VCaP (cell line): Measurements from ENCODE around the gene ARHGAP8.
"Not testable (repeated sequence)": the region's sequence is repeated elsewhere in the genome, so short reads cannot be mapped to it uniquely, and the experiment has no call there.

ENCODE experiments used
- H3K27ac ChIP-seq: fragments of 450-650 bp; 2 replicates; pipeline ENCODE4 v1.5.1; 2017
- TF ChIP-seq, protein P1 (sequence below): fragments of 450-650 bp; conservative IDR thresholded peaks from 2 replicates; pipeline ENCODE4 v1.5.1; 2017; ENCODE audit warnings: mild to moderate bottlenecking, moderate library complexity

ARHGAP8 gene

GRCh38 chr22:44894321-44894720, 141.9 kb downstream of the ARHGAP8 start:
- TF ChIP-seq, protein P1, sequence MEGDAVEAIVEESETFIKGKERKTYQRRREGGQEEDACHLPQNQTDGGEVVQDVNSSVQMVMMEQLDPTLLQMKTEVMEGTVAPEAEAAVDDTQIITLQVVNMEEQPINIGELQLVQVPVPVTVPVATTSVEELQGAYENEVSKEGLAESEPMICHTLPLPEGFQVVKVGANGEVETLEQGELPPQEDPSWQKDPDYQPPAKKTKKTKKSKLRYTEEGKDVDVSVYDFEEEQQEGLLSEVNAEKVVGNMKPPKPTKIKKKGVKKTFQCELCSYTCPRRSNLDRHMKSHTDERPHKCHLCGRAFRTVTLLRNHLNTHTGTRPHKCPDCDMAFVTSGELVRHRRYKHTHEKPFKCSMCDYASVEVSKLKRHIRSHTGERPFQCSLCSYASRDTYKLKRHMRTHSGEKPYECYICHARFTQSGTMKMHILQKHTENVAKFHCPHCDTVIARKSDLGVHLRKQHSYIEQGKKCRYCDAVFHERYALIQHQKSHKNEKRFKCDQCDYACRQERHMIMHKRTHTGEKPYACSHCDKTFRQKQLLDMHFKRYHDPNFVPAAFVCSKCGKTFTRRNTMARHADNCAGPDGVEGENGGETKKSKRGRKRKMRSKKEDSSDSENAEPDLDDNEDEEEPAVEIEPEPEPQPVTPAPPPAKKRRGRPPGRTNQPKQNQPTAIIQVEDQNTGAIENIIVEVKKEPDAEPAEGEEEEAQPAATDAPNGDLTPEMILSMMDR: no peak
- no peak overlapping the region for H3K27ac ChIP-seq

- H3K27ac ChIP-seq: no peak overlapping the region
- TF ChIP-seq, protein P1: no peak
These were observed 142.4 kb downstream of the ARHGAP8 start for GRCh38 chr22:44894782-44895181.

DNA sequence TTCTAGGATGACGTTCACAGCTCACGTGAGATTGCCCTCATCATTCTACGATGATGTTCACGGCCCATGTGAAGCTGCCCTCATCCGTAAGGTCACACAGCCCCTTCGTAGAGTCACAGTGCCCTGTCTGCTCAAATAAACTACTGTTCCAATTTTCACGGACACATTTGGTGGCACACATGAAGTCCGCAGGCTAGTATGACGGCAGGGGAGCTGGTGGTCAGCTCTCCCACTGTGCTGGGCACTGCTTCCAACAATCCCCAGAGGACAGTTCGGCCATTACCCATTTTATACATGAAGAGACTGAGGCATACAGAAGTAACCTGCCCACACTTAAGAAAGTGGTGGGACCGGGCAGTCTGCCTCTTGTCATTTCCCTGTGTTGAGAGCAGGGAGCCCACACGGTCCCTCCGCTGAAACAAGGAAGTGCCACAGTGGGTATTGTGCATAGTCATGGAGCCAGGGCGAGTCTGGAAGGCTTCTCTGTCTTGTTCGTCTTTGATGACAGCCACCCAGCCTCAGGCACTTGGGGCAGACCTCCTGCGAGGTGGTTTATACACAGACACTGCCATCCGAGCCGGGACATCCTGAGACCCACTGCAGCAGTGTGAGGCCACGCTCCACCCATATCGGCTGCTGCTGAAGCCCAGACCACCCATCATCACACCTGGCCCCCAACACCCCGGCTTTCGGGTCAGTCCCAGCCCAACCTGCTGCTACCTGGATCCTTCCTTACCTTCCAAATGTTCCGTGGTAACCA, 143.1 kb downstream of the ARHGAP8 start:
- TF ChIP-seq, protein P1: no peak
- no peak overlapping the region for H3K27ac ChIP-seq

DNA sequence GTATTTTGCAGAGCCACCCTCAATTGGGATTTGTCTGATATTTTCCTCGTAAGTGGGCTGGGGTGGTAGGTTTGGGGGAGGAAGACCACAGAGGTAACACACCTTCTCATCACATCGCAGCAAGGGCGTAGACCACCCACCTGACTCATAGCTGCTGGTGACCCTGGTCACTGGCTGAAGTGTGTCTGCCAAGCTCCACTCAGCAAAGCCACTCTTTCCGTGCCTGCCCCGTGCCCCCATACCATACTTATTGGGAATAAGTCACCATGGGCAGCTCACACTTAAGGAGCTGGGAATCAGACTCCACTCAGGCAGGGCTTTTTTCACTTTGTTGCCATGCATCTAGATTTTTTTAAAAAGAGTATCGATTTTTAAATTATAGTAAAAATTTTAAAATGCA, 145.9 kb downstream of the ARHGAP8 start:
- TF ChIP-seq, protein P1: no peak
- H3K27ac ChIP-seq: no peak overlapping the region

DNA sequence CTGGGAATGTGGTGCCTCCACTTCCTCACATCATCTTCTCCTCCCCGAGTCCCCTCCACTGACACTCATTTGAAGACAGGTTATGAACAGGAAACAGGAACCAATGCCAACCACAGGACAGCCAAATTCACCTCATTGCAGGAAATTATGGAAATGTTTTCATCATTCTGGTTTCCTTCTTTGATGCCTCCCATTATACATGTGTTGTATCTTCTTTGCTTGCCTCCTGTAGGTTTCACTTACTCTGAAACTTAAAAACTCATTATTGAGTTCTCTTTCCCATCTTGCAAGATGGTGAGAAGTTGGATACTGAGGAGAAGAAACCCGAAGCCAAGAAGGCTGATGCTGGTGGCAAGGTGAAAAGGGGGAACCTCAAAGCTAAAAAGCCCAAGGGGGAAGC, 148.9 kb downstream of the ARHGAP8 start:
- TF ChIP-seq, protein P1: no peak
- no peak overlapping the region for H3K27ac ChIP-seq

DNA sequence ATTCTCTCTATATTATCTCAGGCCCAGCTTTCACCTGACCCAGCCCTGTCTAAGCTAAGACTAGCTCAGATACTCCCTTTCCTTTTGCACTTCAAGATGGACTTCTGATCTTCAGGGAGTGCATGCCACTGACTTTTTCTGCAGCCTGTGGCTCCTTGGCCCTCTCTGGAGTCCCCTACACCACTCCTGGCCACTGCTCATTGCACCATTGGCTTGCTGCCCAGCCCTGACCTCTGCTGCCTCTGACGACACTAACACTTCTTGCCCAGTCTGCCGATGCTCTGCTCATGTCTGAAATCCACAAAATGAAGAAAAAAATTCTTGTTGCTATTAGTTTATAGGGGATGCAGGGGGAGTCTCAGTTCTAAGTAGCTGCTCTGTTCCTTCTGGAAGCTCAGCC, 150.8 kb downstream of the ARHGAP8 start:
- H3K27ac ChIP-seq: not testable (repeated sequence)

GRCh38 chr22:44904492-44905152, 152.2 kb downstream of the ARHGAP8 start:
- not testable (repeated sequence) for H3K27ac ChIP-seq

- TF ChIP-seq, protein P1: no peak
- no peak overlapping the region for H3K27ac ChIP-seq
These were observed 154.0 kb downstream of the ARHGAP8 start for GRCh38 chr22:44906248-44906936.
